ENCODE measurements around the gene SMIM44. TPM values are rescaled to one million over a fixed set of nuclear protein-coding genes. Genes with fewer than 3 reads are reported as not detected.

The SMIM44 gene
- total RNA-seq, 1 donor from 2014 or later = not detected

DNA sequence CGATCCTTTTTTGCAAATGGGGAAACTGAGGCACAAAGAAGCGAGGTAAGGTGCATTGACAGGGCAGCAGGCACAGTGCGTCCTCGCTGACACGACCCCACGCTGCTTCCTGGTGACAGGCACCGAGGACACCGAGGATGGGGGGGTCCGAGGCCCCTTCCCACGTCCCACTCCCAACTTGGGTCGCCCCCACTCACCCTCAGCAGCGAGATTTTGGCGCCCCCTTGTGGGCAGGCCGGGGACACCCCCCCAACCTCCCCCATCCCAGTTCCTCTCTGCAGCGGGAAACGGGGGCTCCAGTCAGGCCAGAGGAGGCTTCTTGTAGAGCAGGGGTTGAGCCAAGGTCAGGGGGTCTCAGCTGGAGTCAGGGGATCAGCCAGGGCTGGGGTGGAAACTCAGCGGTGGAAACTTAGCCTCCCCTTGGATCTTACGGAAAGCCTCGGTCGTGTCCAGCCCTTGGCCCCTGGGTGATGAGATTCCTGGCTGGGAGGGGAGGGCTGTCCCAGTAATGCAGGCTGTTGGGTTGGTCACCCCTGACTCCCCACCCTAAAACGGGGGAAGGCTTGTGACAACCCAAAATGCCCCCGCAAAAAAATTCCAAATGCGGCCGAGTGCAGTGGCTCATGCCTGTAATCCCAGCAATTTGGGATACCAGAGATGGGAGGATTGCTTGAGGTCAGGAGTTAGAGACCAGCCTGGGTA is 11.1 kb downstream of the SMIM44 start:
- no peaks in the 10 kb centered on the region for H3K36me3 ChIP-seq
- no peak overlapping the region for H3K27ac ChIP-seq
- H3K9me3 ChIP-seq = no peaks in the 10 kb centered on the region
- no peaks in the 10 kb centered on the region for H3K27me3 ChIP-seq
- TF ChIP-seq, protein P1, sequence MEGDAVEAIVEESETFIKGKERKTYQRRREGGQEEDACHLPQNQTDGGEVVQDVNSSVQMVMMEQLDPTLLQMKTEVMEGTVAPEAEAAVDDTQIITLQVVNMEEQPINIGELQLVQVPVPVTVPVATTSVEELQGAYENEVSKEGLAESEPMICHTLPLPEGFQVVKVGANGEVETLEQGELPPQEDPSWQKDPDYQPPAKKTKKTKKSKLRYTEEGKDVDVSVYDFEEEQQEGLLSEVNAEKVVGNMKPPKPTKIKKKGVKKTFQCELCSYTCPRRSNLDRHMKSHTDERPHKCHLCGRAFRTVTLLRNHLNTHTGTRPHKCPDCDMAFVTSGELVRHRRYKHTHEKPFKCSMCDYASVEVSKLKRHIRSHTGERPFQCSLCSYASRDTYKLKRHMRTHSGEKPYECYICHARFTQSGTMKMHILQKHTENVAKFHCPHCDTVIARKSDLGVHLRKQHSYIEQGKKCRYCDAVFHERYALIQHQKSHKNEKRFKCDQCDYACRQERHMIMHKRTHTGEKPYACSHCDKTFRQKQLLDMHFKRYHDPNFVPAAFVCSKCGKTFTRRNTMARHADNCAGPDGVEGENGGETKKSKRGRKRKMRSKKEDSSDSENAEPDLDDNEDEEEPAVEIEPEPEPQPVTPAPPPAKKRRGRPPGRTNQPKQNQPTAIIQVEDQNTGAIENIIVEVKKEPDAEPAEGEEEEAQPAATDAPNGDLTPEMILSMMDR (IDR thresholded peaks at IDR 0.05) = peak; percentile 82
- no peaks in the 10 kb centered on the region for H3K4me1 ChIP-seq
- ATAC-seq (peak; percentile 66), DNase-seq (peak; percentile 77)
- intact Hi-C loops (cut with DNase I) = no loop called here
- H3K4me3 ChIP-seq = no peak overlapping the region

DNA sequence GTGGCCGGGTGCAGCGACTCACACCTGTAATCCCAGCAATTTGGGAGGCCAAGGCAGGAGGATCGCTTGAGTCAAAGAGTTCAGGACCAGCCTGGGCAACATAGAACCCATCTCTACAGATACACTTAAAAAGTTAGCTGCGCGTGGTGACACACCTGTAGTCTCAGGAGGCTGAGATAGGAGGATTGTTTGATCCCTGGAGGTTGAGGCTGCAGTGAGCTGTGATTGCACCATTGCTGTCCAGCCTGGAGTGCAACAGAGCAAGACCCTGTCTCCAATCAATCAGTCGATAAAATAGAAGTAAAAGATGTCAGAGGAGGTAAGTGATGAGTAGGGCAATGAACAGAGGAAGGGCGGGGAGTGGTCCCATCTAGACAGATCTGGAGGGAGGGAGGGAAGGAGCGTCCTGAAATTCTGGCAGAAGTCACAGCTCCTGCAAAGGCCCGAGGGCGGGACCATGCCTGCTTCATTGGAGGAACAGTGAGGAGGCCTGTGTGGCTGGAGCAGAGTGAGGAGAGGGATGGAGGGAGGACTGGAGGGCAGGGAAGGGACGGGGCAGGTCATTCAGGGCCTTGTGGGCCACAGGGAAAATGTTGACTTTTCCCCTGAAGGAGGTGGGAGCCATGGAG is 12.6 kb downstream of the SMIM44 start:
- H3K27ac ChIP-seq = no peak overlapping the region
- peak; percentile 7 for ATAC-seq
- H3K9me3 ChIP-seq = no peaks in the 10 kb centered on the region
- intact Hi-C loops (cut with DNase I) = no loop called here
- H3K27me3 ChIP-seq = no peaks in the 10 kb centered on the region
- TF ChIP-seq, protein P1 (IDR thresholded peaks at IDR 0.05) = no peak
- H3K4me1 ChIP-seq = no peaks in the 10 kb centered on the region
- no peaks in the 10 kb centered on the region for H3K36me3 ChIP-seq
- no peak for DNase-seq
- no peak overlapping the region for H3K4me3 ChIP-seq

DNA sequence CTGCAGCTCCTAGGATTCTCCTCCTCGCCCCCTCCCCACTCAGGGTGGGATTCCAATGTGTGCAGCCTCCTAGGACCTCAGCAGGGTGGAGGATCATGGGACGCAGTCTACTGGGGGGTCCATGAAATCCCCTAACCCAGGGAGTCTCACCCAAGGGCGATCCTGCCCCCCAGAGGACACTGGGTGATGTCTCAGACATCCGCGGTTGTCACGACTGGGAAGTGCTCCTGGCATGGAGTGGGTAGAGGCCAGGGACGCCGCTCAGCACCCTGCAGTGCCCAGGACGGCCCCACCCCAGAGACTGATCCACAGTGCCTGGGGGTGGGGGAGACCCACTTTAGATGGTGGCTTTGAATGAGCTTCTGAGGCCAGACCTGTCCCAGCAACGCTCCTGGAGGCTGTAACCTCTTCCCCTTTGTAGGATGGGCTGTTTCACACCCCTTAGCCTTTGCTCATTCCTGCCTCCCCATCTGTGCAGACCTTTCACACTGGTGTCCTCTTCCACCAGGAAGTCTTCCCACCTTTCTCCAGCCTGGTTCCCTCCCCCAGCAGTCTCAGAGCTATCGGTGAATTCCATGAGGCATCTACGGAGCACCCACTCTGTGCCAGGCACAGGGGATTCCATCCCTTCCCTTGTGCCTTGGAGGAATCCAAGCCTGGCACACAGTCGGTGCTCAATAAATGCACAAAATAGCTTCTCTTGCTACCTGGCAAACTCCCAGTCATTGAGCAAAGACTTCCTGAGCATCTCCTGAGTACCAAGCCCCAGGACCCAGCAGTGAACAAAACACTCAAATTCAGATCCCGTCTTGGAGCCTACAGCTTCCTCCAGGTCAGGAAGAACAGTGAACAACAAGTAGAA is 13.4 kb downstream of the SMIM44 start:
- no peaks in the 10 kb centered on the region for H3K4me1 ChIP-seq
- H3K36me3 ChIP-seq = no peaks in the 10 kb centered on the region
- intact Hi-C loops (cut with DNase I) = no loop called here
- DNase-seq (peak; percentile 62), ATAC-seq (peak; percentile 14)
- H3K27ac ChIP-seq = no peak overlapping the region
- TF ChIP-seq, protein P1 (IDR thresholded peaks at IDR 0.05) = no peak
- H3K9me3 ChIP-seq = no peaks in the 10 kb centered on the region
- H3K4me3 ChIP-seq = no peak overlapping the region
- H3K27me3 ChIP-seq = no peaks in the 10 kb centered on the region

DNA sequence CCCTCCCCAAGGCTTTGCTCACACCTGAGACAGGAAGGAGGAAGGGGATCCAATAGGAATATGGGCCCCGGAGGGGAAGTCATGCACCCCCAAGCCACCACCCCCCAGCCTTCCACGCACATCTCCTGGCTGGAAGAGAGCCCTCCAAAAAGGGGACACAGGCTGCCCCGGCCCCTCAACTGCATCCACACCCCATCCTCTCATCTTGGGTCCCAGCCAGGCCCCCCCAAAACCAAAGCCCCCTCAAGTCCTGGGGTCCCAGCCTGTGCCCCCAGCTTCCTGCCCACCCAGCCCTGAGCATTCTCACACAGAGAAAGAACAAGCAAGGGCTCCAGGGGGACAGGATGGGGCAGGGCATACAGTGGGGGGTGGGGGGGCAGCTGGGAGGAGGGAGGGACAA is 15.0 kb downstream of the SMIM44 start:
- no peaks in the 10 kb centered on the region for H3K9me3 ChIP-seq
- DNase-seq = no peak
- no peak overlapping the region for H3K4me3 ChIP-seq
- TF ChIP-seq, protein P1 (IDR thresholded peaks at IDR 0.05) = no peak
- no peaks in the 10 kb centered on the region for H3K27me3 ChIP-seq
- H3K36me3 ChIP-seq = peaks cover 11% of the 10 kb centered on the region
- no peak for ATAC-seq
- no peak overlapping the region for H3K27ac ChIP-seq
- intact Hi-C loops (cut with DNase I) = no loop called here
- H3K4me1 ChIP-seq = no peaks in the 10 kb centered on the region

DNA sequence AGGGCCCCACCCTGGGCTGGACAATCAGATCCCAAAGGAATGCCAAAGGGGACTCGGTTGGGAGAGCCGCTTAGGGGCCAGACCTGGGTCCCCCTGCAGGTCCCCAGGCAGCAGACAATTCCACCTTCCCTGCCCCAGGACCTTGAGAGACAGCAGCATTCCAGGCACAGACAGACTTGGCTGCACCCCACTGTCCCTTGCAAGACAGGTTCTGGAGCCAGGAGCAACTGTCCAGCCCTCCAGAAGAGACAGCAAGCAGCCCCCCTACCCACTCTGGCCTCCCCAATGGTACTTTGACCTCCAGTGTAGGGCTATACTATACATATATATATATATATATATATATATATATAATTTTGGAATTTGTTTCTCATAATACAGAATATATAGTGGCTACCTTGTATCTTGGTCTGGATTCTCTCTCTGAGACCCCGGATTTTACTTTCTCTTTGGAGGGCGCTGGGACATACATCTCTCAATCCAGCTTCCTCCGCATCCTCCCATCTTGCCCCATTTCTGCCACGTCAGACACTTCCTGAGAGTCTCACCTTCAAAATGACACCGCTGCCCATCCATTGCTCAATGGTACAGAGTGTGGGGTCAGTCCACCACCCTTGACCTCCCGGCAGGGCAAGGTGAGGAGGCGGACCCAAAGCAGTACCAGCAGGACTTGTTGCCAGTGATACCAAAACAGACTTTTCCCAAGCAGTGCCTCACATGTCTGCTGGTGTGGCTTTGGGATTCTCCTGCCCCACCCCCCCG is 15.6 kb downstream of the SMIM44 start:
- intact Hi-C loops (cut with DNase I) = no loop called here
- H3K4me3 ChIP-seq = no peak overlapping the region

More for the DNA sequence above, 15.6 kb downstream of the SMIM44 start:
- H3K27ac ChIP-seq = no peak overlapping the region
- H3K4me1 ChIP-seq = no peaks in the 10 kb centered on the region
- no peaks in the 10 kb centered on the region for H3K27me3 ChIP-seq
- H3K36me3 ChIP-seq = peaks cover 17% of the 10 kb centered on the region
- DNase-seq (no peak), ATAC-seq (no peak)
- no peaks in the 10 kb centered on the region for H3K9me3 ChIP-seq
- TF ChIP-seq, protein P1 (IDR thresholded peaks at IDR 0.05) = no peak
